ENCODE measurements around the gene MUC5AC. TPM values are rescaled to one million over a fixed set of nuclear protein-coding genes. Genes with fewer than 3 reads are reported as not detected.

The MUC5AC gene
- total RNA-seq, 1 experiment from 2014 or later, result 0.03 TPM

DNA sequence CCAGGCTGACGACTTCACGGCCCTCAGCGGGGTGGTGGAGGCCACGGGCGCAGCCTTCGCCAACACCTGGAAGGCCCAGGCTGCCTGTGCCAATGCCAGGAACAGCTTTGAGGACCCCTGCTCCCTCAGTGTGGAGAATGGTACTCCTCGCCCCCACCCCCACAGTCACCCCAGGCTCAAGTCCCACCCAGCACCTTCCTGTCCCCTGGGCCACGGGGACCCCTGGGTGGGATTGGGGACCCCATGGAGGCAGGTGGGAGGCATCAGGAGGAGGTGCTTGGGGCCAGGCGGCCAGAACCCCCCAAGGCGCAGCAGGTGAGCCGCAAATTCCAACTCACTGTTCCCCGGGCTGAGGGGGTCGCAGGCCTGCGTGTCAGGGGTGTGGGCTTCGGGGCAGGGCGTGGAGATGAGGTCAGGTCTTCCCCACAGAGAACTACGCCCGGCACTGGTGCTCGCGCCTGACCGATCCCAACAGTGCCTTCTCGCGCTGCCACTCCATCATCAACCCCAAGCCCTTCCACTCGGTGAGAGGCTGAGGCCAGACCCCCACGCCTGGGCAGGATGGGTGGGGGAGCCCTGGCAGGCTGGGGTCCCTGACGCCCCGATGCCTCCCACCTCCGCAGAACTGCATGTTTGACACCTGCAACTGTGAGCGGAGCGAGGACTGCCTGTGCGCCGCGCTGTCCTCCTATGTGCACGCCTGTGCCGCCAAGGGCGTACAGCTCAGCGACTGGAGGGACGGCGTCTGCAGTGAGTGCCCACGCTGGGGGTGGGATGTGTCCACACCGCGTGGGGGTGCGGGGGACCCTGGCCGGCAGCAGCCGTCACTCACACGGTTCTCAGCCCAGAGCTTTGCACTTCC is 74.5 kb downstream of the MUC5AC start:
- no peaks in the 10 kb centered on the region for H3K27me3 ChIP-seq (replicated peaks)
- no peaks in the 10 kb centered on the region for H3K9me3 ChIP-seq (replicated peaks)
- H3K36me3 ChIP-seq, result no peaks in the 10 kb centered on the region
- no peak for DNase-seq (ENCODE audit: low read depth in 1 of 2, low spot score in 2 of 2)
- no peak overlapping the region for H3K27ac ChIP-seq
- no peaks in the 10 kb centered on the region for H3K4me1 ChIP-seq (replicated peaks)
- no peak overlapping the region for H3K4me3 ChIP-seq

GRCh38 chr11:1232883-1233321 is 75.1 kb downstream of the MUC5AC start:
- Histone ChIP-seq H3K9me3 (replicated peaks) (no peaks in the 10 kb centered on the region), H3K4me3 (no peak overlapping the region), H3K27ac (no peak overlapping the region), H3K4me1 (replicated peaks) (no peaks in the 10 kb centered on the region), H3K27me3 (replicated peaks) (no peaks in the 10 kb centered on the region), H3K36me3 (no peaks in the 10 kb centered on the region)
- no peak for DNase-seq (ENCODE audit: low read depth in 1 of 2, low spot score in 2 of 2)

DNA sequence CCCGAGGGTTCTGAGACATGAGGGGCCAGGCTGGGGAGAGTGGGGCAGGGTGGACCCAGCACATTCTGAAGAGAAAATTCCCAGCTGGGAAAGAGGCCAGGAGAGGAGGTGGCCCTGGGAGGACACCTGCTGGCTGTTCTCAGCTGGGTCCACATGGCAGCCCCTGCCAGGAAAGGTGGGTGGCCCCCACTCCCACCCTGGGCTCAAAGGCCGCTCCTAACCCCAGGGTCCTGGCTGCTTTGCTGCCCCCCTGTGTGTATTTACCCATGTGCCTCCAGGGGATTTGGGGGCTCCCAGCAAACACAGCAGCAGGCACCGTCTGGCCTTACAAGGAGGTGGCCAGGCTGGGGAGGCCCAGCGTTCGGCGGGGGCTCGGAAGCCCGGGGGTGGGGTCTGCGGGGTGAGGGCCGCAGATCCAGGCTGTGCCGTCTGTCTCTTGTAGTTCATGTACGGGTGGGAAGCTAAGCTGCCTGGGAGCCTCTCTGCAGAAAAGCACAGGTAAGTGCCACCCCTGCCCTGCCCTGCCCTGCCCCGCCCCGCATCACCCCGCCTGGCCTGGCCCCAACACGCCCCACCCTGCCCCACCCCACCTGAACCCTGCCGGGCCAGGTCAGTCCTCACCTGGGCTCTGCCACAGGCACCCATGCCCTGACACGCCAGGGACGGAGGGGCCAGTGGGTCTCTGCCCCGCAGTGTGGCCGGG is 75.7 kb downstream of the MUC5AC start:
- H3K27ac ChIP-seq, result no peak overlapping the region
- no peaks in the 10 kb centered on the region for H3K36me3 ChIP-seq
- no peaks in the 10 kb centered on the region for H3K27me3 ChIP-seq (replicated peaks)
- no peak overlapping the region for H3K4me3 ChIP-seq
- H3K9me3 ChIP-seq (replicated peaks), result no peaks in the 10 kb centered on the region
- H3K4me1 ChIP-seq (replicated peaks), result no peaks in the 10 kb centered on the region
- DNase-seq (ENCODE audit: low read depth in 1 of 2, low spot score in 2 of 2), result no peak

- Histone ChIP-seq H3K27ac (no peak overlapping the region), H3K4me1 (replicated peaks) (no peaks in the 10 kb centered on the region), H3K36me3 (no peaks in the 10 kb centered on the region), H3K9me3 (replicated peaks) (no peaks in the 10 kb centered on the region), H3K4me3 (no peak overlapping the region), H3K27me3 (replicated peaks) (no peaks in the 10 kb centered on the region)
- no peak for DNase-seq (ENCODE audit: low read depth in 1 of 2, low spot score in 2 of 2)
Measured at GRCh38 chr11:1234054-1234720, 76.4 kb downstream of the MUC5AC start.

DNA sequence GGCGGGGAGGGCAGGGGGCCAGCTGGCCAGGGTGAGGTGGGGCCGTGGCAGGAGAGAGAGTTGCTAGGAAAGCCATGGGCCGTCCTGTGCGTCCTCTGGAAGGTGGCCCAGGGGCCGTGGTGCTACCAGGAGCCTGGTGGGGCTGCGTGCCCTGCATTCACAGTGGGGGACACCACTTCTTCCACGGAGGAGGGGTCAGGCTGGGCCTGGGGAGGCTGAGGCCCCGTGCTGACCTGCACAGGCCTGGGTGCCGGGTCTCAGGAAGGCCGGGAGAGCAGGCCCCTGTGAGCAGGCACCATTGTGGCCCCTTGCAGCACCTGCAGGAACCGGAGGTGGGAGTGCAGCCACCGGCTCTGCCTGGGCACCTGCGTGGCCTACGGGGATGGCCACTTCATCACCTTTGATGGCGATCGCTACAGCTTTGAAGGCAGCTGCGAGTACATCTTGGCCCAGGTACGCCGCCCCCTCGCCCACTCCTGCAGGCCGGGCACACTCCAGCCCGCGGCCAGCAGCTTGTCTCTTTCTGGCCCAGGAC is 77.1 kb downstream of the MUC5AC start:
- no peaks in the 10 kb centered on the region for H3K27me3 ChIP-seq (replicated peaks)
- no peaks in the 10 kb centered on the region for H3K36me3 ChIP-seq
- H3K4me1 ChIP-seq (replicated peaks), result no peaks in the 10 kb centered on the region
- DNase-seq (ENCODE audit: low read depth in 1 of 2, low spot score in 2 of 2), result no peak
- no peaks in the 10 kb centered on the region for H3K9me3 ChIP-seq (replicated peaks)
- H3K4me3 ChIP-seq, result no peak overlapping the region
- no peak overlapping the region for H3K27ac ChIP-seq

- Histone ChIP-seq H3K36me3 (no peaks in the 10 kb centered on the region), H3K4me3 (no peak overlapping the region), H3K9me3 (replicated peaks) (no peaks in the 10 kb centered on the region), H3K27ac (no peak overlapping the region), H3K4me1 (replicated peaks) (no peaks in the 10 kb centered on the region), H3K27me3 (replicated peaks) (no peaks in the 10 kb centered on the region)
- no peak for DNase-seq (ENCODE audit: low read depth in 1 of 2, low spot score in 2 of 2)
Measured at GRCh38 chr11:1235306-1235900, 77.7 kb downstream of the MUC5AC start.

GRCh38 chr11:1235901-1236315 is 78.2 kb downstream of the MUC5AC start:
- Histone ChIP-seq H3K27ac (no peak overlapping the region), H3K36me3 (no peaks in the 10 kb centered on the region), H3K4me1 (replicated peaks) (no peaks in the 10 kb centered on the region), H3K9me3 (replicated peaks) (no peaks in the 10 kb centered on the region), H3K4me3 (no peak overlapping the region), H3K27me3 (replicated peaks) (no peaks in the 10 kb centered on the region)
- DNase-seq (ENCODE audit: low read depth in 1 of 2, low spot score in 2 of 2), result no peak

DNA sequence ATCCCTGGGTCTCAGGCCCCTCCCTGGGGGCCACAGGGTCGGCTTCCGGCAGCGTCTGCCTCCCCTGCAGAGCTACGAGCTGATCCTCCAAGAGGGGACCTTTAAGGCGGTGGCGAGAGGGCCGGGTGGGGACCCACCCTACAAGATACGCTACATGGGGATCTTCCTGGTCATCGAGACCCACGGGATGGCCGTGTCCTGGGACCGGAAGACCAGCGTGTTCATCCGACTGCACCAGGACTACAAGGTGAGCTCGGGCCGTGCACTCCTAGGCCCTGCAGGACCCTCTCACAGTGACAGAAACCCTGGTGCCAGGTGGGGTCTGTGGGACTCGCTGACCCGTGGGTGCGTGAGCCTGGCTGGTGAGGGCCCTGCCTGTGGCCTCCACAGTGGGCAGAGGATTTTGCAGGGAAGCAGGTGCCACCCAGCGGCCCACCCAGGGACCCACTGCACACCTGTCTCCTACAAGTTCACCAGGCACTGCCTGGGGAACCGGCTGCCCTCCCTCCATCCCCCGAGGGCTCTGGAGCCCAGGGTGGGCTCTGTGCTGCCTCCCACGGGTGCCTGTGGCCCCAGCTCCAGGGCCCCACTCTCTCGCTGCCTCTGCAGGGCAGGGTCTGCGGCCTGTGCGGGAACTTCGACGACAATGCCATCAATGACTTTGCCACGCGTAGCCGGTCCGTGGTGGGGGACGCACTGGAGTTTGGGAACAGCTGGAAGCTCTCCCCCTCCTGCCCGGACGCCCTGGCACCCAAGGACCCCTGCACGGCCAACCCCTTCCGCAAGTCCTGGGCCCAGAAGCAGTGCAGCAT is 78.8 kb downstream of the MUC5AC start:
- DNase-seq (ENCODE audit: low read depth in 1 of 2, low spot score in 2 of 2), result no peak
- Histone ChIP-seq H3K4me1 (replicated peaks) (no peaks in the 10 kb centered on the region), H3K27ac (no peak overlapping the region), H3K9me3 (replicated peaks) (no peaks in the 10 kb centered on the region), H3K4me3 (no peak overlapping the region), H3K36me3 (no peaks in the 10 kb centered on the region), H3K27me3 (replicated peaks) (no peaks in the 10 kb centered on the region)

DNA sequence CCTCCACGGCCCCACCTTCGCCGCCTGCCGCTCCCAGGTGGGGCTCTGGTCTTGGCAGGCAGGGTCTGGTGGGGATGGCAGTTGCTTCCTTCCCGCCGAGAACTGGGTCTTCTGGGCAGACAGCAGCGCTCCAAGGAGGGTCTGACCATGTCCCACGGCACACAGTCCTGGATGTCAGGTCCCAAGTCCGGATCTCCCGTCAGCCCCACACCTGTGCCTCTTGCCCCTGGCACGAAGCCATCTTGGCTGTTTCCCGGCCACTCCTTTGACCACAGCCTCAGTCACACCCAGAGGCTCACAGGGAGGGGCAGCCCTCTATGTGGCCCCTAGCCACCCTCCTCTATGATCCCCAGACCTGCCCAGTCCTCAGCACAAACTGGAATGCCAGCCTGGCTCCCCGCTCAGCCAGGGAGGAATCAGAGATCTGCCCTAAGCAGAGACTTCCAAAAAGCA is 79.4 kb downstream of the MUC5AC start:
- H3K4me3 ChIP-seq, result no peak overlapping the region
- no peaks in the 10 kb centered on the region for H3K27me3 ChIP-seq (replicated peaks)
- H3K36me3 ChIP-seq, result no peaks in the 10 kb centered on the region
- H3K27ac ChIP-seq, result no peak overlapping the region
- no peaks in the 10 kb centered on the region for H3K4me1 ChIP-seq (replicated peaks)
- H3K9me3 ChIP-seq (replicated peaks), result no peaks in the 10 kb centered on the region
- no peak for DNase-seq (ENCODE audit: low read depth in 1 of 2, low spot score in 2 of 2)

DNA sequence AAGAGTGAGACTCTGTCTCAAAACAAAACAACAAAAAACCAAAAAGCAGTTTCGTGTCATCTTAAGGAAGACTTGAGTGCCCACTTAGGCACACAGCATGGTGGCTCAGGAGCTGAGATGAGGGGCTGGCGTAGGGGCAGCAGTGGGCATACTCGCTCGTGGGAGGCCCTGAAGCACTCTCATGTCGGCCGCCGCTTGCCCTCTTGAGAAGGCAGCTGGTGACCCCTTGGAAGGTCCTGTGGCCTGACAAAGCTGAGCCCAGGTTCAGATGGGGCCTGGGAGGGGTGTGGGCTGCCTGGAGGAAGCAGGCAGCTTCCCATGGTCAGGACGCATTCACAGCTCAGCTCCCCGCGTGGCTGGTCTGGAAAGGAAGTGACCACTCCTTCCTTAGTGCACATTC is 80.1 kb downstream of the MUC5AC start:
- no peak for DNase-seq (ENCODE audit: low read depth in 1 of 2, low spot score in 2 of 2)
- H3K36me3 ChIP-seq, result no peaks in the 10 kb centered on the region
- H3K4me1 ChIP-seq (replicated peaks), result no peaks in the 10 kb centered on the region
- H3K27me3 ChIP-seq (replicated peaks), result no peaks in the 10 kb centered on the region
- H3K4me3 ChIP-seq, result no peak overlapping the region
- H3K9me3 ChIP-seq (replicated peaks), result no peaks in the 10 kb centered on the region
- H3K27ac ChIP-seq, result no peak overlapping the region

GRCh38 chr11:1238767-1239595 is 81.2 kb downstream of the MUC5AC start:
- H3K4me1 ChIP-seq (replicated peaks), result no peaks in the 10 kb centered on the region
- no peak for DNase-seq (ENCODE audit: low read depth in 1 of 2, low spot score in 2 of 2)
- no peaks in the 10 kb centered on the region for H3K27me3 ChIP-seq (replicated peaks)
- no peak overlapping the region for H3K4me3 ChIP-seq
- no peak overlapping the region for H3K27ac ChIP-seq
- no peaks in the 10 kb centered on the region for H3K9me3 ChIP-seq (replicated peaks)
- H3K36me3 ChIP-seq, result no peaks in the 10 kb centered on the region

- H3K4me1 ChIP-seq (replicated peaks), result no peaks in the 10 kb centered on the region
- no peaks in the 10 kb centered on the region for H3K27me3 ChIP-seq (replicated peaks)
- H3K9me3 ChIP-seq (replicated peaks), result no peaks in the 10 kb centered on the region
- H3K27ac ChIP-seq, result no peak overlapping the region
- H3K4me3 ChIP-seq, result no peak overlapping the region
- H3K36me3 ChIP-seq, result no peaks in the 10 kb centered on the region
- no peak for DNase-seq (ENCODE audit: low read depth in 1 of 2, low spot score in 2 of 2)
Measured at GRCh38 chr11:1239596-1240205, 81.9 kb downstream of the MUC5AC start.
